Neural progenitor cell (in vitro differentiated cells): ENCODE results near the gene TMEM243.

ENCODE experiments used
- EZH2 ChIP-seq: fragments of 200-600 bp; sonication (generic); IDR thresholded peaks from 2 replicates; pipeline ENCODE4 v1.6.1; 2017; ENCODE audit warnings: antibody characterized with exemption, mild to moderate bottlenecking, moderate library complexity
- EZH2phosphoT487 ChIP-seq: fragments of 200-600 bp; sonication (generic); IDR thresholded peaks from 2 replicates; pipeline ENCODE4 v1.6.1; 2017; ENCODE audit warnings: antibody characterized with exemption
- TF ChIP-seq, protein P1 (sequence below): fragments of 200-600 bp; sonication (generic); IDR thresholded peaks from 2 replicates; pipeline ENCODE4 v1.5.1; 2017; ENCODE audit warnings: antibody characterized with exemption, mild to moderate bottlenecking

DNA sequence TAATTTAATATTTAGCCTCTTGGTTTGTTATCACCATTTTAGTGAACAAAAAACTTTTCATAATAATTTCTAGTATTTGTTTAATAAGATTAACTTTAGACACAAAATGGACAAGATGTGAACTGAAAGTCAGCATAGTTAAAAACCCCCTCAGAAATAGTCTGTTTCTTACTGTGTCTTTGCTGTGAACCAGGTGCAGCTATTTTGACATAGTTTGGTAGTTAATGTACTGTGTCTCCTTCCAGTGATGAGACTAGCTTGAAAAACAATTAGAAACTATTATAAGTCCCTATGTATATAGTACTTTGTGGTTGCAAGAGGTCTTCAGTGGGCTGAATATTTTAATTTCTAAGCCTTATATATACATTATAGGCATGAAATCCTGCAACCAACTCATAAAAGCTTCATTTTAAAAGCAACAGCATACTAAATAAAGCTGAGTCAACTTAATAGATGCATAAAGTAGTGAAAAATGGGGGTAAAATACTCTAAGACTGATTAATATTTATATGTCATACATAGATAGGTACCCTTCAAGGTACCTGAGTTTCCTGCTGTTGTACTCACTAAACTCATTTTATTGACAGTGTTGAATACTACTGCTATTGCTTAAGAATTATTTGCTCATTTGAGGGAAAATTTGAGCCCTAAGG lies 48.1 kb downstream of the TMEM243 start:
- TF ChIP-seq, protein P1, sequence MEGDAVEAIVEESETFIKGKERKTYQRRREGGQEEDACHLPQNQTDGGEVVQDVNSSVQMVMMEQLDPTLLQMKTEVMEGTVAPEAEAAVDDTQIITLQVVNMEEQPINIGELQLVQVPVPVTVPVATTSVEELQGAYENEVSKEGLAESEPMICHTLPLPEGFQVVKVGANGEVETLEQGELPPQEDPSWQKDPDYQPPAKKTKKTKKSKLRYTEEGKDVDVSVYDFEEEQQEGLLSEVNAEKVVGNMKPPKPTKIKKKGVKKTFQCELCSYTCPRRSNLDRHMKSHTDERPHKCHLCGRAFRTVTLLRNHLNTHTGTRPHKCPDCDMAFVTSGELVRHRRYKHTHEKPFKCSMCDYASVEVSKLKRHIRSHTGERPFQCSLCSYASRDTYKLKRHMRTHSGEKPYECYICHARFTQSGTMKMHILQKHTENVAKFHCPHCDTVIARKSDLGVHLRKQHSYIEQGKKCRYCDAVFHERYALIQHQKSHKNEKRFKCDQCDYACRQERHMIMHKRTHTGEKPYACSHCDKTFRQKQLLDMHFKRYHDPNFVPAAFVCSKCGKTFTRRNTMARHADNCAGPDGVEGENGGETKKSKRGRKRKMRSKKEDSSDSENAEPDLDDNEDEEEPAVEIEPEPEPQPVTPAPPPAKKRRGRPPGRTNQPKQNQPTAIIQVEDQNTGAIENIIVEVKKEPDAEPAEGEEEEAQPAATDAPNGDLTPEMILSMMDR, result no peak
- TF ChIP-seq EZH2 (no peak), EZH2phosphoT487 (no peak)
